AG04450 (cell line): ENCODE measurements around the gene NOTCH2. TPM values are rescaled to one million over a fixed set of nuclear protein-coding genes. Genes with fewer than 3 reads are reported as not detected.
"Not testable (repeated sequence)": the region's sequence is repeated elsewhere in the genome, so short reads cannot be mapped to it uniquely, and the experiment has no call there.

ENCODE experiments used
- CTCF ChIA-PET: fragments of 300-600, 350-600 bp; formaldehyde crosslinking; extraction: SDS; loops from one replicate; lab custom pipeline; 2022; ENCODE audit warnings: antibody characterized with exemption, inconsistent platforms; lab: Charles Lee
- POLR2A ChIA-PET: fragments of 350-600 bp; formaldehyde crosslinking; extraction: SDS; loops from one replicate; lab custom pipeline; 2021; ENCODE audit warnings: antibody characterized with exemption, inconsistent platforms; lab: Yijun Ruan, JAX
- DNase-seq: peaks from one replicate; pipeline ENCODE4 v3.0.0-alpha.2; 2011; ENCODE audit warnings: low read depth, low spot score
- H3K27ac ChIP-seq: one replicate; pipeline ENCODE4 v1.5.1; 2012; ENCODE audit warnings: low read depth, low read length, control low read depth
- H3K27me3 ChIP-seq: one replicate; pipeline ENCODE4 v1.6.0; 2012; ENCODE audit warnings: low read length; ENCODE audit not compliant: control insufficient read depth, insufficient read depth
- H3K4me3 ChIP-seq: 2 replicates; pipeline ENCODE4 v1.5.1; 2011; ENCODE audit warnings: mild to moderate bottlenecking, low read depth, low read length, control low read depth
- H3K9me3 ChIP-seq: 2 replicates; pipeline ENCODE4 v1.5.1; 2012; ENCODE audit warnings: low read length; ENCODE audit not compliant: control insufficient read depth, insufficient read depth
- polyA plus RNA-seq: library from polyadenylated mRNA; depleted of rRNA; stranded (reverse); fragments of >200 nt; gene quantifications from 2 replicates; pipeline ENCODE4 v1.2.3, GENCODE V29; 2011
- TF ChIP-seq, protein P1 (sequence below): IDR thresholded peaks from 2 replicates; pipeline ENCODE4 v1.5.1; 2011; ENCODE audit warnings: low read depth, low read length, control low read depth, inconsistent platforms

NOTCH2 gene
- polyA plus RNA-seq, 1 experiment = 47.0 TPM

DNA sequence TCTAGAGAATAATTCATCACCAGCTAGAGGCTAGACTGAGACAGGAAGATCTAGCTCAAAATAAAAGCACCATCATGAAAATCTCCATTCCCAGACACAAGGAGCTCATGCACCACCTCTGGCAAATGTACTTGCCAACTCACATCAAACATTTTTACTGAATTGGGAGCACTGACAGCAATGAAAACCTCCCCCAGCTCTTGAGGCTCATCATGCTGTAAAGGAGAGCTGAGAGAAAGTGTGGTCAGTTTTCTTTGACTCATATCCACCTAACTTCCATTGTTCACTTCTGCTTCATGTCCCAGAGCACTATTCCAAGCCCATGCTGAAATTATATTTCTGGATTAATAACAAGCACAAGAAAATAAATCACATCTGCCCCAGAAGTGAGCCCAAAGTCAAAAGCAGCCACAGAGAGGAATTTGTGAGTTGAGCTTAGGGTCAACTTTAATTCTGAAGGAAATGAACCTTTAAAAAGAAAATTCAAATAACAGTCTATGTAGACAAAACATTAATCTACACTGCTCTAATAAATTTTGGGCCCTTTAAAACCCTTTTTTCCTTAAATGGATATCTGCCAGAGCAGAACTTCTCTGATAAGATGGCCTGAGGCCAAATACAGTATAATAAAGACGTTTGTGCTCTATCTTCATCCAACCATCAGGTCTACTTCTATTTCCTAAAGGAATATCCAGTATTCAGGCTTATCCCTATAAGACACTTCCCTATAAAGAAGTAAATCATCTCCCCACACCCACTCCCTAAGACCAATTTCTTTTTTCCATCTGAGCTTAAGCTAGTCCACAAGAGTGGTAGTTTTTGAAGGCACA is 87.3 kb downstream of the NOTCH2 start:
- no peak overlapping the region for H3K27ac ChIP-seq
- POLR2A ChIA-PET = no interaction called here
- no peak overlapping the region for H3K4me3 ChIP-seq
- CTCF ChIA-PET = interaction anchor here (0.6 to 1.2 kb wide), 2 partner anchors 14 to 96 kb away, joined by 3 to 8 read pairs; no protein-coding TSS in a partner anchor
- H3K27me3 ChIP-seq = no peaks in the 10 kb centered on the region
- no peak for DNase-seq
- TF ChIP-seq, protein P1, sequence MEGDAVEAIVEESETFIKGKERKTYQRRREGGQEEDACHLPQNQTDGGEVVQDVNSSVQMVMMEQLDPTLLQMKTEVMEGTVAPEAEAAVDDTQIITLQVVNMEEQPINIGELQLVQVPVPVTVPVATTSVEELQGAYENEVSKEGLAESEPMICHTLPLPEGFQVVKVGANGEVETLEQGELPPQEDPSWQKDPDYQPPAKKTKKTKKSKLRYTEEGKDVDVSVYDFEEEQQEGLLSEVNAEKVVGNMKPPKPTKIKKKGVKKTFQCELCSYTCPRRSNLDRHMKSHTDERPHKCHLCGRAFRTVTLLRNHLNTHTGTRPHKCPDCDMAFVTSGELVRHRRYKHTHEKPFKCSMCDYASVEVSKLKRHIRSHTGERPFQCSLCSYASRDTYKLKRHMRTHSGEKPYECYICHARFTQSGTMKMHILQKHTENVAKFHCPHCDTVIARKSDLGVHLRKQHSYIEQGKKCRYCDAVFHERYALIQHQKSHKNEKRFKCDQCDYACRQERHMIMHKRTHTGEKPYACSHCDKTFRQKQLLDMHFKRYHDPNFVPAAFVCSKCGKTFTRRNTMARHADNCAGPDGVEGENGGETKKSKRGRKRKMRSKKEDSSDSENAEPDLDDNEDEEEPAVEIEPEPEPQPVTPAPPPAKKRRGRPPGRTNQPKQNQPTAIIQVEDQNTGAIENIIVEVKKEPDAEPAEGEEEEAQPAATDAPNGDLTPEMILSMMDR = no peak
- no peaks in the 10 kb centered on the region for H3K9me3 ChIP-seq

DNA sequence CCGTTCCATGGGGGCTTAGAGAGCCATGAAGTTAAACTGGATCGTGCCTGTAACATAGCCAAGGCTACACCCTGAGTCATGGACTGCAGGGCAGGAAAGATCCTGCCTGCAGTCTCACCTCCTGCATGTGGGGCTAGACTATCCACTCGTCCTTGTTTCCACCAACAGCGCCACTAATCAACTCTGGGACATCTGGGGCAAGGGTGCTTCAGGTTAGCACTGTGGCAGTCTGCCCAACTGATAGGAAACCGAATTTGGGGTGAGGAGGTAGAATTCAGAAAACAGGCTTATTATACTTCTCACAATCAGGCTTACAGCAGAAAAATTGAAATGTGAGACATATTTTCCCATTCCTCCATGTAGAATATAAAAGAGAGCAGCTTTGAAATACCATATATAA is 88.0 kb downstream of the NOTCH2 start:
- no peak overlapping the region for H3K27ac ChIP-seq
- ChIA-PET POLR2A (no interaction called here), CTCF (interaction anchor here (1.2 to 5.0 kb wide), 2 partner anchors 13 kb away, joined by 8 to 23 read pairs; no protein-coding TSS in a partner anchor)
- H3K9me3 ChIP-seq = no peaks in the 10 kb centered on the region
- no peak for DNase-seq
- TF ChIP-seq, protein P1 = no peak
- no peaks in the 10 kb centered on the region for H3K27me3 ChIP-seq
- H3K4me3 ChIP-seq = no peak overlapping the region

DNA sequence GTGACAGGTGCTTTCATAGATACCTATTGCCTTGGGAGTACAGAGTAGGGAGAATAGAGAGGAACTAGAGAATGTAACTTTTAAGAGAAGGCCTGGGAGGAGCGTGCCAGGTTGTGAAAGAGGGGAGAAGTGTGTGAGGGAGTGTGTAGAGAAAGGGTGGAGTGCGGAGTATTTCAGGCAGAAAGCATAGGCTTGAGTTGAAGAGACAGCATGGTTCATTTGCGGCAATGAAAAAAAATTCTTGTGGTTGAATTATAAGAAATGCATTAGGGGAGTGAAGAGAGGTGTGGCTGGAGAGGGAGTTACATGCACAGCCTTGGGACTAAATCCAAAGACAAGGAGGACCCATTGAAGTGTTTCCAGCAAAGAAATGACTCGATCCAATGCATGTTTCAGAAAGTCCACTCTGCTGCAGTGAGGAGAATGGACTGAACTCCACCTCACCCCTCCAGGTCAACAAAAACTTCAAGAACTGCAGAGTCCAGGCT is 91.4 kb downstream of the NOTCH2 start:
- ChIA-PET CTCF (interaction anchor here (1.6 to 5.0 kb wide), 2 partner anchors 10 to 30 kb away, joined by 5 to 23 read pairs; no protein-coding TSS in a partner anchor), POLR2A (no interaction called here)

DNA sequence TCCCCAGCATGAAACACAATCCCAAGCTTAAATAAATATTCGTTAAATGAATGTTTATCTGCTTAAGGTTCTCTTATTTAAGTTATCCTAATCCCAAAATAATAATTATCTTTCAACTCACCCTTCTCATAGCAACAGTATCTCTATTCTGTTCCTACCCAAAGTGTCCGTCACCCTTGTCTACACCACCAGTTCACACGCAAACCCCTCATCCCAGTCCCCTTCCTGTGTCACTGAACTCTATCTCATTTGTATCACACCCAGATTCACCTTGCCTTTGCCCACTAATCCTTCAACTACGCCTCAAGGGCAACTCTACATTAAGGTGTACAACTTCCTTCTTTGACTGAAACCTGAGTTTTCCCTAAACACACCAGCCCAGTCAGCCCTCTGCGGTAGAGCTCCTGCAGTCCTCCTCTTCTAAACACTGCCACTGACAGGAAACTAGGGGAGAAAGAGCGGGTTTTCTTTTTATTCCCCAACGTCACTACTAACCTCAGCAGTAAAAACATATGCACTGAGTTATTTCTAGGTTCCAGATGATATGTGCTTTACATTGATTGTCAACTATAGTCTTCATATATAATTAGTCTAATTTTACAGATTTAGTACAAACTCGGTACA is 92.2 kb downstream of the NOTCH2 start:
- DNase-seq, POLR2A ChIA-PET, H3K9me3 ChIP-seq, H3K4me3 ChIP-seq, H3K27ac ChIP-seq, H3K27me3 ChIP-seq: not testable (repeated sequence)
- CTCF ChIA-PET = interaction anchor here (5.0 kb wide), 1 partner anchor 9 kb away, joined by 23 read pairs; no protein-coding TSS in a partner anchor

More for the DNA sequence above, 91.4 kb downstream of the NOTCH2 start:
- Histone ChIP-seq H3K9me3 (no peaks in the 10 kb centered on the region), H3K4me3 (no peak overlapping the region), H3K27ac (no peak overlapping the region), H3K27me3 (no peaks in the 10 kb centered on the region)
- DNase-seq = no peak
- TF ChIP-seq, protein P1 = no peak

DNA sequence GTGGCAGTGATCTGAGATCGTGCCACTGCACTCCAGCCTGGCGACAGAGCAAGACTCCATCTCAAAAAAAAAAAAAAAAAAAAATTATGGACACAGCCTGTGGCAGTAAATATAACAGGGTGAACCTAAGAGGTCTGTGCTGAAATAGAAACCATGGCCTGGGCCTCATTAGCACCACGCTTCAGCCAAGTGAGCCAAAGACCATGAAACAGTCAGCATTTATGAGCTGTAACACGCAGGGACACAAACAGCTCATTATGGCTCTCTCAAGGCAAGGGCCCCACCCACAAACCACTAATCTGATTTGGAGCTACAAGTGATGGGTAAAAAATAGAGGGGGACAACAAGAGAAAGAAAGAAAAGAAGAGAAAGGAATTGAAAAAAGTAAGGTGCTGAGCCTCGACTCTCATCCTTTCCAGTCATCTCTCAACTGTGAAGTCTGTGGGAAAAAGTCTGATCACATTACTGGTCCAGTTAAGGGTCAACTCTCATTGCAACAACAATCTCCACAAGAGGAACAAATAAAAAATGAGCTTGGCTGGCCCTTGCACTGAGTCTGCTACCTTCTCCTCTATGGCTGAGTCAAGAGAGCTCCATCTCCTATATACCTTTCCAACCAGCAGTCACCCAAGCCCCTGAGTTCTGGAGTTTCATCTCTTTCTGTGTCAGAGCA is 93.7 kb downstream of the NOTCH2 start:
- POLR2A ChIA-PET, H3K27me3 ChIP-seq, CTCF ChIA-PET, H3K4me3 ChIP-seq, DNase-seq, H3K27ac ChIP-seq, H3K9me3 ChIP-seq: not testable (repeated sequence)
